Heart left ventricle (tissue), 16 donors: ENCODE data around the gene TAAR1. TPM values are rescaled to one million over a fixed set of nuclear protein-coding genes. Genes with fewer than 3 reads are reported as not detected.

Experiments
- ATAC-seq, 4 donors: fragments of 200-7000 bp; cut with Tn5 transposase; one replicate each; pipeline ENCODE4 v1.9.1; 2020 to 2022; ENCODE audit warnings: moderate library complexity in 4 of 4, mild to moderate bottlenecking in 3 of 4, moderate number of reproducible peaks in 1 of 4
- DNase-seq, 5 donors: peaks; one replicate each; pipeline ENCODE4 v3.0.0-alpha.2; 2020
- H3K27ac ChIP-seq, 12 donors: fragments of 200-600 bp; sonication (generic) in 4 of 12; one replicate each; pipeline versions ENCODE4 v1.5.0 to v1.8.0; 2016 to 2022; ENCODE audit warnings: mild to moderate bottlenecking in 2 of 12
- H3K27me3 ChIP-seq, 9 donors: fragments of 200-600 bp; sonication (generic) in 2 of 9; one replicate each; pipeline versions ENCODE4 v1.5.1 to v1.8.0; 2016 to 2022; ENCODE audit warnings: mild to moderate bottlenecking in 3 of 9
- H3K36me3 ChIP-seq, 9 donors: fragments of 200-600 bp; sonication (generic) in 2 of 9; one replicate each; pipeline versions ENCODE4 v1.5.0 to v1.8.0; 2018 to 2022; ENCODE audit warnings: mild to moderate bottlenecking in 2 of 9
- H3K4me1 ChIP-seq, 12 donors: fragments of 200-600 bp; sonication (generic) in 4 of 12; one replicate each; pipeline versions ENCODE4 v1.5.0 to v1.8.0; 2016 to 2022; ENCODE audit warnings: mild to moderate bottlenecking in 3 of 12
- H3K4me3 ChIP-seq, 12 donors: fragments of 200-600 bp; sonication (generic) in 4 of 12; one replicate each; pipeline versions ENCODE4 v1.5.0 to v1.8.0; 2017 to 2022; ENCODE audit warnings: mild to moderate bottlenecking in 9 of 12, moderate library complexity in 4 of 12
- H3K9me3 ChIP-seq, 12 donors: fragments of 200-600 bp; sonication (generic) in 4 of 12; one replicate each; pipeline versions ENCODE4 v1.5.0 to v1.8.0; 2016 to 2022; ENCODE audit warnings: mild to moderate bottlenecking in 1 of 12
- POLR2A ChIP-seq, 2 donors: fragments of 450-650 bp; IDR thresholded peaks; one replicate each; pipeline ENCODE4 v1.6.1; 2017; ENCODE audit warnings: antibody characterized with exemption in 2 of 2, mild to moderate bottlenecking in 2 of 2, moderate library complexity in 2 of 2
- WGBS, 4 donors: extraction: QIAGEN DNeasy Blood & Tissue Kit in 2 of 4; methylation state at CpG; one replicate each; pipeline versions ENCODE4 v1.1.5 to v1.1.7; 2013 to 2018; 5-methylcytosine and 5-hydroxymethylcytosine counted together
- intact Hi-C, 10 donors: fragments of 100-400 bp; cut with DNase I; formaldehyde crosslinking; loops; one replicate each; pipeline versions ENCODE4 v1.11.1 to v1.14.2; 2022
- polyA plus RNA-seq, 2 donors: library from polyadenylated mRNA; stranded (reverse); fragments of 200-250 nt; gene quantifications; one replicate each; pipeline ENCODE4 v1.2.3, GENCODE V29; 2013
- total RNA-seq, 9 donors: library from RNA; depleted of rRNA in 2 of 9; stranded (reverse); fragments of >200 nt in 2 of 9; fragmentation: NEBNext Ultra II Directional in 3 of 9; extraction: Animal tissue kit (Norgen Biotek cat#: 25700) in 3 of 9; gene quantifications; one replicate each; pipeline versions ENCODE4 v1.1.0 to v1.2.4, GENCODE V29; 2016 to 2023
- TF ChIP-seq, protein P1 (sequence below), 12 donors: fragments of 200-600 bp; sonication (generic) in 4 of 12; IDR thresholded peaks; one replicate each; pipeline versions ENCODE4 v1.5.0 to v1.8.0; 2018 to 2022; ENCODE audit warnings: antibody characterized with exemption in 12 of 12, mild to moderate bottlenecking in 5 of 12
- donor health status: ischemic (EF 13 %, LVEDD 7.1; RV severe dilation, severe dysfunction).
- donor health status: healthy with polysubstance abuse.
- donor health status: DM: no; HTN: yes; CAD: no.
- donor health status: DM: no; HTN: no; CAD: no.
- donor health status: ischemic (EF 25% LVEDD 6.9; RV normal size, moderate dysfunction).
- donor health status: ischemic (EF 25% LVEDD 5.7; RV mildly dilated, moderate dysfunction).
- donor health status: healthy.
- donor health status: DM: yes; HTN: yes; CAD: no.
- donor health status: ischemic (EF 35%, LVEDD 5.7; RV mildly dilated, moderate dysfunction).
- donor health status: nonischemic (EF 11% LVEDD 7.7; RV severe dilation, severe dysfunction).
- donor health status: DM: yes; HTN: yes; CAD: no.
- donor health status: PGD.
- donor health status: ischemic (EF 29% LVEDD 5.4; RV normal size, mild dysfunction).
- donor health status: nonischemic (EF 23%, LVEDD 6.1; RV moderate dilation, normal function).

The TAAR1 gene
- total and polyA plus RNA-seq, 11 donors = not detected

DNA sequence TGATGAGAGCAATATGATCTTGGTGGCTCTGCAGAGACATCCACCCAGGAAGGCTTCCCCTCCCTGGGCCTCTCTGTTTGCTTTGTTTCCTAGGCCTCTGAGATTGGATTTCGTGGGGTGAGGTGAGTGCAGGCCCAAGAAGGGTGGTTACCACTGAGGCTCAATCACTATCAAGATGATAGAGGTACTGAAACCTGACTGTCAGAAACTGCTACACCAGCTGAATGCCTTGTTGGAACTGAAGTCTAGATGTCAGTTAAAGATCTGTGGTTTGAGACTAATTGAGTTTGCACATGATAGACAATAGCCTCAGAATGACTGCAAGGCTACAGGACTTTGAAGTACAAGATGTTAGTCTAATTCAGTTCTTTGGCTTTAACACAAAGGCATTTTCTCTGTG is 39.6 kb upstream of the TAAR1 start:
- no peaks in the 10 kb centered on the region for H3K4me1 ChIP-seq
- TF ChIP-seq POLR2A (IDR thresholded peaks at IDR 0.05) = no peak
- TF ChIP-seq, protein P1, sequence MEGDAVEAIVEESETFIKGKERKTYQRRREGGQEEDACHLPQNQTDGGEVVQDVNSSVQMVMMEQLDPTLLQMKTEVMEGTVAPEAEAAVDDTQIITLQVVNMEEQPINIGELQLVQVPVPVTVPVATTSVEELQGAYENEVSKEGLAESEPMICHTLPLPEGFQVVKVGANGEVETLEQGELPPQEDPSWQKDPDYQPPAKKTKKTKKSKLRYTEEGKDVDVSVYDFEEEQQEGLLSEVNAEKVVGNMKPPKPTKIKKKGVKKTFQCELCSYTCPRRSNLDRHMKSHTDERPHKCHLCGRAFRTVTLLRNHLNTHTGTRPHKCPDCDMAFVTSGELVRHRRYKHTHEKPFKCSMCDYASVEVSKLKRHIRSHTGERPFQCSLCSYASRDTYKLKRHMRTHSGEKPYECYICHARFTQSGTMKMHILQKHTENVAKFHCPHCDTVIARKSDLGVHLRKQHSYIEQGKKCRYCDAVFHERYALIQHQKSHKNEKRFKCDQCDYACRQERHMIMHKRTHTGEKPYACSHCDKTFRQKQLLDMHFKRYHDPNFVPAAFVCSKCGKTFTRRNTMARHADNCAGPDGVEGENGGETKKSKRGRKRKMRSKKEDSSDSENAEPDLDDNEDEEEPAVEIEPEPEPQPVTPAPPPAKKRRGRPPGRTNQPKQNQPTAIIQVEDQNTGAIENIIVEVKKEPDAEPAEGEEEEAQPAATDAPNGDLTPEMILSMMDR (IDR thresholded peaks at IDR 0.05) = no peak
- no peaks in the 10 kb centered on the region for H3K36me3 ChIP-seq
- ATAC-seq (no peak), DNase-seq (no peak)
- 18 to 42% (median 38%) methylated on average over 1 of the region's 1 CpG for WGBS, 4 donors
- H3K9me3 ChIP-seq = peaks cover 0 to 30% (median 11%) of the 10 kb centered on the region in 12 donors
- intact Hi-C loops = no loop called here
- H3K27ac ChIP-seq = no peak overlapping the region
- H3K4me3 ChIP-seq = no peak overlapping the region
- no peaks in the 10 kb centered on the region for H3K27me3 ChIP-seq

DNA sequence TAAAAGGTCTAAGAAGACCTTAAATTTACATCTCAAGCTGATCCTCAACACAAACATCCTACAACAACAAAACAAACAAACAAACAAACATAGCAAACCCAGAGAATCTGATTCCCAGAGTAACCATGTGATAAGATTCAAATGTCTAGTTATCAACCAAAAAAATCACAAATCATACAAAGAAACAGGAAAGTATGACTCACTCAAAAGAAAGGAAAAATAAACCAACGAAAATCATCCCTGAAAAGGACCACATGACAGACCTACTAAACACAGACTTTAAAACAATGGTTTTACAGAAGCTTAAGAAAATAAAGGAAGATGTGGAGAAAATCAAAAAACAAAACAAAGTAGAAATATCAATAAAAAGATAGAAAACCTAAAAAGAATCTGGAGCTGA is 36.8 kb upstream of the TAAR1 start:
- no peak for ATAC-seq
- TF ChIP-seq, protein P1 (IDR thresholded peaks at IDR 0.05) = no peak
- TF ChIP-seq POLR2A (IDR thresholded peaks at IDR 0.05) = no peak
- H3K9me3 ChIP-seq = peaks cover 0 to 30% (median 11%) of the 10 kb centered on the region in 12 donors
- WGBS, 4 donors = 0 to 31% (median 21%) methylated on average over 1 of the region's 1 CpG
- no peak overlapping the region for H3K27ac ChIP-seq
- peaks cover 0 to 6% (median 0%) of the 10 kb centered on the region in 12 donors for H3K4me1 ChIP-seq
- no peaks in the 10 kb centered on the region for H3K27me3 ChIP-seq
- intact Hi-C loops = no loop called here
- H3K4me3 ChIP-seq = no peak overlapping the region
- DNase-seq = no peak
- H3K36me3 ChIP-seq = no peaks in the 10 kb centered on the region

DNA sequence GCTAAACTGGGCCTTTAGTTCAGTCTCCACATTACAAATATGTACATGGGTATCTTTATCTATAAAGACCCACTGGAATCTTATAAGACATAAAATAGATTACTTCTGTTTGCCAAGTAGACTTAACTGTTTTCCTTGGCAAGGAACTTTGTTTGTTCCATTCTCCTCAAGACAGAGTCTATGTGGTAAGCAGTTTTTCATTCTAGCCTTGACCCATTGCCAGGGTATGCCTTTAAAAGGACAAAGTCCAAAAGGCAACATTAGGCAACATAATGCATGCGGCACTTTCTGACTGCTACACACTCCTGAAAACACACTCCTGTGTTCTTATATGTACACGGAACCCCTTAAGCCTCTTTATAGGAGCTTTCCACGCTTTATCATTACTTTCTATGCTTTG is 34.5 kb upstream of the TAAR1 start:
- no peak for ATAC-seq
- no peak overlapping the region for H3K4me3 ChIP-seq
- no peaks in the 10 kb centered on the region for H3K27me3 ChIP-seq
- H3K36me3 ChIP-seq = no peaks in the 10 kb centered on the region
- no peak for TF ChIP-seq POLR2A (IDR thresholded peaks at IDR 0.05)
- TF ChIP-seq, protein P1 (IDR thresholded peaks at IDR 0.05) = no peak
- peaks cover 0 to 6% (median 0%) of the 10 kb centered on the region in 12 donors for H3K4me1 ChIP-seq
- no peak for DNase-seq
- peaks cover 0 to 30% (median 11%) of the 10 kb centered on the region in 12 donors for H3K9me3 ChIP-seq
- 53 to 69% (median 57%) methylated on average over 3 of the region's 3 CpGs for WGBS, 4 donors
- intact Hi-C loops = no loop called here
- no peak overlapping the region for H3K27ac ChIP-seq

DNA sequence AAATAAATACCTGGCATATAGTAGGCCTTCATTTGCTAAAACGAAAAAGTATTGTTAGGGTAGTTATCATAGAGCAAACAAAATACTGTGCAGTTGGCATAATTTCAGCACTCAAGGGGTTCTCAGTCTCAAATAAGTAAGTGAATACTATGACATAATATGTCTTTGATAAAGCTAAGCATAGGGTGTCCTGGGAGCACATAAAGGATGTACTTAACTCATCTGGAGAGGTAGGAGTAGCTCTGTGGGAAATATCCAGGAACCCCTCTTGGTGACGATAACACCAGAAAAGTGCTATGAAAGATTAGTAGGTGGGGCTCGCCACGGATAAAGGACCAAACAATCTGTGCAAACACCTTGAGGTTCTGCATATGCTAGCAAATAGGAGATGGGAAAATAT is 31.7 kb upstream of the TAAR1 start:
- Histone ChIP-seq H3K9me3 (peaks cover 0 to 7% (median under 1%) of the 10 kb centered on the region in 12 donors), H3K36me3 (no peaks in the 10 kb centered on the region), H3K4me1 (peaks cover 0 to 6% (median 0%) of the 10 kb centered on the region in 12 donors), H3K27ac (no peak overlapping the region), H3K27me3 (no peaks in the 10 kb centered on the region), H3K4me3 (no peak overlapping the region)
- intact Hi-C loops = no loop called here
- no peak for DNase-seq
- TF ChIP-seq POLR2A (IDR thresholded peaks at IDR 0.05) = no peak
- TF ChIP-seq, protein P1 (IDR thresholded peaks at IDR 0.05) = no peak
- 82 to 88% (median 85%) methylated on average over 4 of the region's 4 CpGs for WGBS, 4 donors
- no peak for ATAC-seq
